HG02623 (cell line): ENCODE measurements around the gene RFX6.
"Not testable (repeated sequence)": the region's sequence is repeated elsewhere in the genome, so short reads cannot be mapped to it uniquely, and the experiment has no call there.

Experiments
- ATAC-seq: cut with Tn5 transposase; IDR thresholded peaks from one replicate; pipeline ENCODE4 v1.9.1; 2021; ENCODE audit warnings: moderate library complexity; ENCODE audit not compliant: unreplicated experiment

RFX6 gene

GRCh38 chr6:116876635-116877611 lies at the start of gene RFX6:
Gene RFX6 (plus strand): TSS chr6:116877242. CDS start chr6:116877276, 34 bp downstream.
- ATAC-seq = no peak

GRCh38 chr6:116827561-116828240 lies 49.3 kb upstream of the RFX6 start:
- no peak for ATAC-seq

GRCh38 chr6:116828983-116829382 lies 48.1 kb upstream of the RFX6 start, which contains the start of gene GPRC6A:
Gene GPRC6A (minus strand): TSS chr6:116829083. CDS start chr6:116829013, 70 bp downstream.
- ATAC-seq = no peak

GRCh38 chr6:116834526-116834925 lies 42.5 kb upstream of the RFX6 start:
- ATAC-seq = not testable (repeated sequence)

- no peak for ATAC-seq
Observed at GRCh38 chr6:116836606-116837342, 40.3 kb upstream of the RFX6 start.

- ATAC-seq = no peak
Observed at GRCh38 chr6:116840091-116840490, 37.0 kb upstream of the RFX6 start.

- no peak for ATAC-seq
Observed at GRCh38 chr6:116842459-116842858, 34.6 kb upstream of the RFX6 start.

- ATAC-seq = no peak
Observed at GRCh38 chr6:116847227-116847626, 29.8 kb upstream of the RFX6 start.

GRCh38 chr6:116858060-116858459 lies 19.0 kb upstream of the RFX6 start:
- no peak for ATAC-seq

GRCh38 chr6:116859264-116859663 lies 17.8 kb upstream of the RFX6 start:
- no peak for ATAC-seq

GRCh38 chr6:116866281-116866871 lies 10.7 kb upstream of the RFX6 start:
- peak; percentile 74 for ATAC-seq

GRCh38 chr6:116872771-116873170 lies 4.3 kb upstream of the RFX6 start:
- no peak for ATAC-seq

GRCh38 chr6:116876107-116876506 lies 935 bp upstream of the RFX6 start:
- ATAC-seq = no peak

GRCh38 chr6:116877743-116878142 lies 701 bp downstream of the RFX6 start:
- no peak for ATAC-seq

GRCh38 chr6:116881236-116881635 lies 4.2 kb downstream of the RFX6 start:
- no peak for ATAC-seq

- no peak for ATAC-seq
Observed at GRCh38 chr6:116883005-116883404, 6.0 kb downstream of the RFX6 start.

GRCh38 chr6:116884530-116884929 lies 7.5 kb downstream of the RFX6 start:
- no peak for ATAC-seq

GRCh38 chr6:116887168-116887567 lies 10.1 kb downstream of the RFX6 start:
- no peak for ATAC-seq

GRCh38 chr6:116887894-116888293 lies 10.9 kb downstream of the RFX6 start:
- ATAC-seq = no peak

- ATAC-seq = no peak
Observed at GRCh38 chr6:116888732-116889360, 11.8 kb downstream of the RFX6 start.
